ENCODE measurements around the gene BCL3.

Gene BCL3

DNA sequence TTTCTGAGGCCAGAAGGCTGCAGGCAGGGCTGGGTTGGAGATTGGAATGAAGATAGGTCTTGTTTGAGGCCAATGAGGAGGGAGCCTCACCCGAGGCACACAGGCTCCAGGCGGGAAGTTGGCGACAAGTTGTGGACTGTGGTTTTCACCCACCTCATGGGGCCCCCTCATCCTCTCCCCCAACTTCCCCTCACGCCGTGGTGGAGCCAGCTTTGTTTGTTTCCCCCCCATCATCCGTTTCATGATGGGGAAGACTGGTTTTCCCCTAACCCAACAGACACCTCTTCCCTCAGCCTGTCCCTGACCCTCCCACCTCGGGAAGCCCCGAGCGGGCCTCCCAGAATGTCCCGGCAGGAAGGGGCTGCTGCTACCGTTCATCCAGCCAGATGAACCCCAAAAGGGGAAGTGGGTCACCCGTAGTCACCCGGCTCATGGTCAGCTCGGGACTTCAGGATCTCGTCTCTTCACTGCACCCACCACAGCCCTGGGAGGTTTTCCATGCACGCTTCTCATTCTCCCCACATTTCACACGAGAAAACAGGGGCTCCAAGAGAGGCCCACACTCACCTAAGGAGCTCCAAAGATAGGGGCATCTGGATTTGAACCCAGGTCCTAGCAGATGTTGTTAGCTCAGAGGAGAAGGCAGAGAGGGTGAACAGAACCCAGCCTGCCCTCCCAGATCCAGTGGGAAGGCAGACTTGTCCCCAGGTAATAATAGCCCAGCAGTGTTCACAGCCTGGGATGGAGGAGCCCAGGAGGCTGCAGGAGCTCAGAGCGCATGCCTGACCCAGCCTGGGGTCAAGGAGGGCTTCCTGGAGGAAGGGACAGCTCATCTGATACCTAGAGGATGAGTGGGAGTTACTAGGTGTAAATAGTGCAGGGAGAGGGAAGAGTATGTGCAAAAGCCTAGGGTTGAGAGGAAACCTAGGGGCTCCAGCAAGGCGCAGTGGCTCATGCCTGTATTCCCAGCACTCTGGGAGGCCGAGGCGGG, 26.1 kb upstream of the BCL3 start:
- peak; percentile 83 to 99 for DNase-seq

DNA sequence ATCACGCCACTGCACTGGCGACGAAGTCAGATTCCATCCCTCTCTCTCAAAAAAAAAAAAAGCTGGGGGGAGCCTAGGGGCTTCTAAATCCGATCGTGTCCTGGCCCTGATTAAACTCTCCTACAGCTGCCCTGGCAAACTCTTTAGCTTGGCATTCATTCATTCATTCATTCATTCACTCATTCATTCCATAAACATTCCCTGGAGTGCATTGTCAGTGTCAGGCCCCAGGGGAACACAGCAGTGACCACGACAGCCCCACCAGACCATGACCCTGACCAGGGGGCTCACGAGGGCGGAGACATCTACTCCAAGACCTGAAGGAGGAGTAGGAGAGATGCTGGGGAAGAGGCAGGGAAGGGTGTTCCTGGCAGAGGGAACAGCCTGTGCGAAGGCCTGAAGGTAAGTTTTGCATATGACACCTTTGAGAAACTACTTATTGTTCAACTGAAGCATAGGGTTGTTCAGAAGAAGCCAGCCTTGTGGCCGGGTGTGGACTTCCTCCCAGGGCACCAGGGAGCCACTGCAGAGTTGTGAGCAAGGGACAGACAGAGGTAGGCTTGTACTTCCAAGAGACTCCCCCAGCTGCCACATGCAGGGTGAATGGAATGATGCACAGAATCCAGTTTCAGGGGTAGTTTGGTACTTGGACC, 25.1 kb upstream of the BCL3 start:
- no peak for DNase-seq

- peak; percentile 73 to 92 for DNase-seq
Measured at GRCh38 chr19:44723952-44724319, 24.6 kb upstream of the BCL3 start.

GRCh38 chr19:44725251-44725650, 23.3 kb upstream of the BCL3 start:
- DNase-seq, result no peak

DNA sequence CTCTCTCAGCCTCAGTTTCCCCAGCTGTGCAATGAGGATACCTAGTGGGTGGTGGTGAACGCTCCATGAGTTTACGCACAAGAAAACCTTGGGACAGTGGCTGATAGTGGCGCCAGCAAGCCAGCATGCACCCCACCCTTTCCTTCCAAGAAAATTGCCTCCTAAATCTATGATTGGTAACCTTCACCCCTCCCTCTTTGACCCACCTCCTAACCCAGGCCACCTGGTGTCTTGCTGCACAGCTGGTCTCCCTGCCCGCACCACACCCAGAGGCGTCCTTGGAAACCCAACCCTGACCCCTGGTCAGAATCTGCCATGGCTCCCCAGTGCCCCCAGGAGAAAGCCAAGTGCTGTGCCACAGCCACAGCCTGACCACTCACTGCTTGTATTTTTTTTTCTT, 22.8 kb upstream of the BCL3 start:
- DNase-seq, result no peak

- no peak for DNase-seq
Measured at GRCh38 chr19:44726465-44726864, 22.0 kb upstream of the BCL3 start.

GRCh38 chr19:44728178-44728577, 20.3 kb upstream of the BCL3 start:
- DNase-seq, result no peak

DNA sequence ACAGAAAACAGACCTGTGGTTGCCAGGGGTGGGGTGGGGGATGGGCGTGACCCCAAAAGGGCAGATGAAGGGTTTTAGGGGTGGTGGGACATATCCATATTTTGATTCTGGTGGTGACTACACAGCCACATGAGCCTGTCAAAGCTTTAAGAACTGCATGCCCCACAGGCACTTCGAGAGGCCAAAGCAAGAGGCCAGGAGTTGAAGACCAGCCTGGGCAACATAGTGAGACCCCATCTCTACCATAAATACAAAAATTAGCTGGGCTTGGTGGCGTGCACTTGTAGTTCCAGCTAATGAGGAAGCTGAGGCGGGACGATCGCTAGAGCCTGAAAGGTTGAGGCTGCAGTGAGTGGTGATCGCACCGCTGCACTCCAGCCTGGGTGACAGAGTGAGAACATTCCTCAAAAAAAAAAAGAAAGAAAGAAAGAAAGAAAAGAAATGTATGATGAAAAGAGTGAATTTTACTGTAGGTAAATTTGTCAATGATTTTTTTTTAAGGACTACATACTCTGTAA, 18.9 kb upstream of the BCL3 start:
- no peak for DNase-seq

DNA sequence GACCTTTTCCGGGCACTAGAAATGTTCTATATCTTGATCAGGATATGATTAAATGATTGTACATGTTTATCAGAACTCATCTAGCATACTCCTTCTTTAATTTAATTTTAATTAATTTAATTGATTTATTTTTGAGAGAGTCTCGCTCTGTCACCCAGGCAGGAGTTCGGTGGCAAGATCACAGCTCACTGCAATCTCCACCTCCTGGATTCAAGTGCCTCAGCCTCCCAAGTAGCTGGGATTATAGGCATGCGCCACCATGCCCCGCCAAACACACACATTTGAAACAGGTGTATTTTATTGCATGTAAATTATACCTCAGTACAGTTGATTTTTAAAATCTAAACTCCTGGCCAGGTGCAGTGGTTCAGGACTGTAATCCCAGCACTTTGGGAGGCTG, 17.4 kb upstream of the BCL3 start:
- no peak for DNase-seq

DNA sequence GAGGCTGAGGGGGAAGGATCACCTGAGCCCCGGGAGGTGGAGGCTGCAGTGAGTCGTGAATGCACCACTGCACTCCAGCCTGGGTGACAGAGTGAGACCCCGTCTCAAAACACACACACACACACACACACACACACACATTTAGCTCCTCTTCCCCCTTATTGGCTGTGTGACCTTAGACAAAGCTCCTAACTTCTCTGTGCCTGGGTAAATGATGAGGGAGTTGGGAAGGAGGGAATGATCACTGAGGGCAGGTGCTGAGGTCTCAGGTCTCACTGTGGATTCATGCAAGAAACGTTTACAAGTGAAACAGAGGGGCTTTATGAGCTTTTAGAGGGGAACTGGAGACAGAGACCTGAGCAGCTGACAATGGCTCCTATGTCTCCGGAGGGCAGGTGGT, 16.9 kb upstream of the BCL3 start:
- no peak for DNase-seq

DNA sequence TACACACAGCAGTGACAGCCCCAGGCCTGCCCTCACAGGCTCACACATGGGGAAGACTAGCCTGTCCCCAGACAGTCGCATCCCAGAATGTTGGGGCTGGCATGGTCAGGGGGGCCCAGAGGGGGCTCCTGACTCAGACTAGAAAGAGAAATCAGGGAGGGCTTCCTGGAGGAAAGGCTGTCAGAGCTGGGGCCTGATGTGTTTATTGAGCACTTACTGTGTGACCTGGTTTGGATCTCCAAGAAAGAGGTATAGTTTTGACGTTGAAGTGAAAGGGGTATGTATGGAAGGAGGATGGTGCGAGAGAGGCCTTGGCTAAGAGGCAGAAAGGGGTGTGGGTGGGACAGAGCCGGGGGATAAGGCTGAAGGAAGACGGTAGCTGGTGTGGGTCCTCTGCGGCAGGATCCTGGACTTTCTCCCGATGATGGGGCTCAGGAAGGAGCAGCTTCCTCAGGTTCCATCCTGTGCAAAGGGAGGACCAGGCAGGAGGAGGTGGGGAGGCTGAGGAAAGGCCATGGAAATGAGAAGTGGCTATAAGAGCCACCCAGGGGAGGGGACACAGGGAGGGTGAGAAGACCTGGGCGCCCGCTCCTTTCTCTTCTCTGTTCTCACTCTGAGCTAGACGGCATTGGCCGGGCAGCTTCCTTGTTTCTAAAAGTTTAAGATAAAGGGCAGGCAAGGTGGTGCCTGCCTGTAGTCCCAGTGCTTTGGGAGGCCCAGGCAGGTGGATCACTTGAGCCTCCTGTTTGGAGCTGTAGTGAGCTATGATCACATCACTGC, 16.1 kb upstream of the BCL3 start:
- no peak for DNase-seq

DNA sequence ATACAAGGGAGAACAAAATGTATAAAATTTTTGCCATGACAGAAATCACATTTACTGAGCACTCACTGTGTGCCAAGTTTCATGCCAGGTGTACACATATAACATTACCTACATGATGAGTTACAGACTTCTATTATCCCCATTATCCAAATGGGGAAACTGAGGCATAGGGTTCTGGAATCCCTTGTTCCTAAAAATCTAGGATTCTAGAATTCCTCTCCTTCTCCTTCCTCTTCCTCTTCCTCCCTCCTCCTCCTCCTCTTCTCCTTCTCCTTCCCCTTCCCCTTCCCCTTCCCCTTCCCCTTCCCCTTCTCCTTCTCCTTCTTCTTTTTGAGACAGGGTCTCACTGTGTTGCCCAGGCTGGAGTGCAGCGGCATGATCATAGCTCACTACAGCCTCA, 14.2 kb upstream of the BCL3 start:
- DNase-seq, result no peak

DNA sequence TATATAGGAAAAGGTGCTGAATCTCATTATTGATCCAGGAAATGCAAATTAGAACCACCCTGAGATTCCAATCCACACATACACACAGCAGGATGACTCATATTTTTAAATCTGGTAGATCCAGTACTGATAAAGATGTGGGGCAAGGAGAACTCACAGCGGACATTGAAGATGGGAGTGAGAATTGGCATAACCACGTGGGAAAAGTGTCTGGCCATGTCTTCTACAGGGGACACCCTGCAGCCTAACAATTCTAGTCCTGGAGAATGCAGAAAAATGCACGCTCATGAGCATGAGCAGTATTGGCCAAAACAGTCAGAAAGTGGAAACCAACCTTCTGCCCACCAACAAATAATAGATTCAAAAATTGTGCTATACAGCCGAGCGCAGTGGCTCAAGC, 13.5 kb upstream of the BCL3 start:
- DNase-seq, result no peak

- DNase-seq, result peak; percentile 29 to 77
Measured at GRCh38 chr19:44737238-44738071, 11.1 kb upstream of the BCL3 start.

- DNase-seq, result no peak
Measured at GRCh38 chr19:44738136-44738535, 10.4 kb upstream of the BCL3 start.

DNA sequence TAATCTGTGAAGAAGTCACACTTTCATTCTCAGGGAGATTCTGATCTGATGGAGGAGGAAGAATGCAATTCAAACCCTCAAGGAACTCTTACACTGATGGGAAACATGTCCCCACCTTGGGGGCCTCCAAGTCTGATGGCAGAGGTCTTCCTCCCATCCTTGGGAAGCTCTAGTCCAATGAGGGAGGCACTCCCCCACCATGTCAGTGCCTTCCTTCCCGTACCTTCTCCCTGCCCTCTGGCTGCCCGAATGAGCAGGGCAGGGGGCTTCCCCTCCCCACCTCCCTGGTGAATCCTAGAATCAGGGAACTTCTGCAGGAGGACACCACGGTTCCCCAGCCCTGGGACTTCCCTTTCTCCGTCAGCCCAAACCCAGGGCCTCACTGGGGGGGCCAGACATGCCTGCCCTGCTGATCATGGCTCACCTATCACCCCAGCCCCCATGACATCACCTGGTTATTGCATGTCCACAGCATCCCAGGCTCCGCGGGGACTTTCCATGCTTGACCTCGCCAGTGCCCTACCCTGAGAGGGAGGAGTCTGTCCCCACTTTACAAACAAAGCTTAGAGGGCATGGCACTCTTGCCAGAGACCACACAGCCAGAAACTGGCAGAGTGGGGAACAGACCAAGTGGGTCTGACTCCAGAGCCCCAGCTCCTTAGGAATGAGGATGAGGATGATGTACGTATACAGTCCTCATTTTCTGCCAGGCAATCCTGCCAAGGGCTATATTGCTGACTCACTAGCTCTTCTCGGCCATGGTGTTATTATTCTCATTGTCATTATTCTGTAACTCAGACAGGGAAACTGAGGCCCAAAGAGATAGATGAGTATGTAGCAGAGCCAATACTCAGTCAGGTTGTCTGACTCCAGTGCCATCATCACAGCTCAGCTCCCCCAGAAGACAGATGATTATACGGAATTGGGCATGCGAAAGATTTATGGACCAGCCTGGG, 9.6 kb upstream of the BCL3 start:
- peak; percentile 79 to 97 for DNase-seq

GRCh38 chr19:44740351-44740824, 8.1 kb upstream of the BCL3 start:
- no peak for DNase-seq

DNA sequence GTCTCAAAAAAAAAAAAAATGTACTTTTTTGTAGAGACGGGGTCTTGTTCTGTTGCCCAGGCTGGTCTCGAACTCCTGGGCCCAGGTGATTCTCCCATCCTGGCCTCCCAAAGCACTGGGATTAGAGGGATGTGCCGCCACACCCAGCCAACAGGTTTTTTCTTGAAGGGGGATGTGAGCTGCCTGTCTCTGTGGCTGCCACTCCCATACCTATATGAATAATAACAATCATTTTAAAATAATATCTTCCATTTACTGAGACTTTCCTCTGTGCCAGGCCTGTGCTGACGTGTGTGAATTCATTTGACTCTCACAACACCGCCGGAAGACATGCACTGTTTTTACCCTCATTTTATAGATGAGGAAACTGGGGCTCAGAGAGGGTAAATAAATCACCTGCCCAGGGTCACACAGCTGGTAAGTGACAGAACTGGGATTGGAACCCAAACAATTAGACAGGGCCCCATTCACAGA, 7.2 kb upstream of the BCL3 start:
- no peak for DNase-seq

GRCh38 chr19:44741841-44742329, 6.6 kb upstream of the BCL3 start:
- DNase-seq, result peak; percentile 95 to 97

GRCh38 chr19:44742330-44743061, 6.0 kb upstream of the BCL3 start:
- peak in 1 of 2 donors; percentile 23 for DNase-seq

All from inflammatory macrophage treated with lipopolysaccharide for 1 hour (primary cell).